Spleen (tissue), 7 donors: ENCODE results near the gene ZNF576.

Experiments used
- POLR2A ChIP-seq, 3 donors: fragments of 450-650 bp; IDR thresholded peaks; one replicate each; pipeline ENCODE4 v1.5.1; 2017; ENCODE audit warnings: antibody characterized with exemption in 3 of 3, mild to moderate bottlenecking in 1 of 3
- POLR2AphosphoS5 ChIP-seq, 3 donors: sonication (generic); formaldehyde crosslinking; IDR thresholded peaks; one replicate each; pipeline ENCODE4 v1.5.1; 2017; ENCODE audit warnings: antibody characterized with exemption in 3 of 3
- TF ChIP-seq, protein P1 (sequence below), 11 experiments: fragments of 200-600 bp in 7 of 11; fragments of 450-650 bp in 4 of 11; sonication (generic) in 4 of 11; IDR thresholded peaks in 8 of 11; conservative IDR thresholded peaks in 3 of 11; 1 replicate in 7 of 11; 2 replicates in 4 of 11; pipeline versions ENCODE4 v1.4.0 to v1.8.0; 2016 to 2021; ENCODE audit warnings: antibody characterized with exemption in 11 of 11, inconsistent platforms in 4 of 11, mild to moderate bottlenecking in 1 of 11
- donor health status: DM: no; HTN: no; CAD: no; lungs with moderate emphysema.
- donor health status: DM: no; HTN: no; CAD: no.
- donor health status: DM: no; HTN: no; CAD: no.

DNA sequence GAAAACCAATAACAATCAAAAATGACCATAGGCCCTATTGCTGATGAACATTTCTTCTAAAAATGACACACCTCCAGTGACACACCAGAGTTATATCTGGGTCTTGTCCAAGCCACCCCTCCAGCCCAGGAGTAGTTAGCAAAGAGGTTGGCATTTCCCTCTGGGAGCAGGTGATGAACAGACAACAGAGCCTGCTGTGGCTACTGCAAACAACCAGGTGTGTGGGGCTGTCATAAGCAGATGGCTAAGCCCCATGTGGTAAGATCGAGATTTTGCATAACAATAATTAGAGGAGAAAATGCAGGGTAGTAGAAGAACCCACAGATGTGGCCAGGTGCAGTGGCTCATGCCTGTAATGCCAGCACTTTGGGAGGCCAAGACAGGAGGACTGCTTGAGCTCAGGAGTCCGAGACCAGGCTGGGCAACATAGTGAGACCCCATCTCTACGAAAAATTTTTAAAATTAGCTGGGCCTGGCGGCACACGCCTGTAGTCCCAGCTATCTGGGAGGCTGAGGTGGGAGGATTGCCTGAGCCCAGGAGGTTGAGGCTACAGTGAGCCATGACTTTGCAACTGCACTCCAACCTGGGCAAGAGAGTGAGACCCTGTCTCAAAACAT, 26.1 kb upstream of the ZNF576 start:
- TF ChIP-seq, protein P1, sequence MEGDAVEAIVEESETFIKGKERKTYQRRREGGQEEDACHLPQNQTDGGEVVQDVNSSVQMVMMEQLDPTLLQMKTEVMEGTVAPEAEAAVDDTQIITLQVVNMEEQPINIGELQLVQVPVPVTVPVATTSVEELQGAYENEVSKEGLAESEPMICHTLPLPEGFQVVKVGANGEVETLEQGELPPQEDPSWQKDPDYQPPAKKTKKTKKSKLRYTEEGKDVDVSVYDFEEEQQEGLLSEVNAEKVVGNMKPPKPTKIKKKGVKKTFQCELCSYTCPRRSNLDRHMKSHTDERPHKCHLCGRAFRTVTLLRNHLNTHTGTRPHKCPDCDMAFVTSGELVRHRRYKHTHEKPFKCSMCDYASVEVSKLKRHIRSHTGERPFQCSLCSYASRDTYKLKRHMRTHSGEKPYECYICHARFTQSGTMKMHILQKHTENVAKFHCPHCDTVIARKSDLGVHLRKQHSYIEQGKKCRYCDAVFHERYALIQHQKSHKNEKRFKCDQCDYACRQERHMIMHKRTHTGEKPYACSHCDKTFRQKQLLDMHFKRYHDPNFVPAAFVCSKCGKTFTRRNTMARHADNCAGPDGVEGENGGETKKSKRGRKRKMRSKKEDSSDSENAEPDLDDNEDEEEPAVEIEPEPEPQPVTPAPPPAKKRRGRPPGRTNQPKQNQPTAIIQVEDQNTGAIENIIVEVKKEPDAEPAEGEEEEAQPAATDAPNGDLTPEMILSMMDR (IDR thresholded peaks at IDR 0.05 in 8 of 11, conservative IDR thresholded peaks at IDR 0.05 in 3 of 11) = no peak
- no peak for TF ChIP-seq POLR2AphosphoS5 (IDR thresholded peaks at IDR 0.05)
- no peak for TF ChIP-seq POLR2A (IDR thresholded peaks at IDR 0.05)
